Measurements from ENCODE around the gene CCDC126.
"Not testable (repeated sequence)": the region's sequence is repeated elsewhere in the genome, so short reads cannot be mapped to it uniquely, and the experiment has no call there.

The CCDC126 gene

GRCh38 chr7:23680414-23681405 lies 83.5 kb downstream of the CCDC126 start:
- no peak for TF ChIP-seq CTCF (IDR thresholded peaks at IDR 0.05; ENCODE audit: low read depth, low read length)
- DNase-seq (ENCODE audit: extremely low read depth, low read depth) = no peak

- DNase-seq (ENCODE audit: extremely low read depth, low read depth) = not testable (repeated sequence)
Observed at GRCh38 chr7:23684041-23684440, 86.9 kb downstream of the CCDC126 start.

GRCh38 chr7:23685731-23686130 lies 88.5 kb downstream of the CCDC126 start:
- DNase-seq (ENCODE audit: extremely low read depth, low read depth) = no peak
- no peak for TF ChIP-seq CTCF (IDR thresholded peaks at IDR 0.05; ENCODE audit: low read depth, low read length)

- TF ChIP-seq CTCF (IDR thresholded peaks at IDR 0.05; ENCODE audit: low read depth, low read length) = no peak
- DNase-seq (ENCODE audit: extremely low read depth, low read depth) = no peak
Observed at GRCh38 chr7:23687011-23687410, 89.8 kb downstream of the CCDC126 start.

- TF ChIP-seq CTCF (IDR thresholded peaks at IDR 0.05; ENCODE audit: low read depth, low read length) = no peak
- no peak for DNase-seq (ENCODE audit: extremely low read depth, low read depth)
Observed at GRCh38 chr7:23689165-23689564, 92.0 kb downstream of the CCDC126 start.

- no peak for DNase-seq (ENCODE audit: extremely low read depth, low read depth)
- TF ChIP-seq CTCF (IDR thresholded peaks at IDR 0.05; ENCODE audit: low read depth, low read length) = no peak
Observed at GRCh38 chr7:23691320-23691719, 94.1 kb downstream of the CCDC126 start.

GRCh38 chr7:23693224-23693623 lies 96.0 kb downstream of the CCDC126 start:
- DNase-seq (ENCODE audit: extremely low read depth, low read depth) = no peak
- TF ChIP-seq CTCF (IDR thresholded peaks at IDR 0.05; ENCODE audit: low read depth, low read length) = no peak
